GM10847 (cell line): ENCODE measurements around the gene DPYSL5.

ENCODE experiments used
- POLR2A ChIP-seq: IDR thresholded peaks from 2 replicates; pipeline ENCODE4 v1.6.1; 2011; ENCODE audit not compliant: insufficient read length; ENCODE audit errors: extremely low read depth

The DPYSL5 gene

GRCh38 chr2:26838121-26838906 lies 9.6 kb upstream of the DPYSL5 start:
- no peak for TF ChIP-seq POLR2A

GRCh38 chr2:26840937-26841610 lies 6.9 kb upstream of the DPYSL5 start:
- TF ChIP-seq POLR2A = no peak

GRCh38 chr2:26843041-26843440 lies 4.9 kb upstream of the DPYSL5 start:
- TF ChIP-seq POLR2A = no peak

- TF ChIP-seq POLR2A = no peak
Observed at GRCh38 chr2:26845021-26845420, 2.9 kb upstream of the DPYSL5 start.

- no peak for TF ChIP-seq POLR2A
Observed at GRCh38 chr2:26846334-26847306, 1.3 kb upstream of the DPYSL5 start.

- no peak for TF ChIP-seq POLR2A
Observed at GRCh38 chr2:26847307-26847654, 651 bp upstream of the DPYSL5 start.

GRCh38 chr2:26848336-26849055 lies 564 bp downstream of the DPYSL5 start:
- TF ChIP-seq POLR2A = no peak

- no peak for TF ChIP-seq POLR2A
Observed at GRCh38 chr2:26849056-26849999, 1.4 kb downstream of the DPYSL5 start.

- TF ChIP-seq POLR2A = no peak
Observed at GRCh38 chr2:26850000-26850431, 2.1 kb downstream of the DPYSL5 start.

- no peak for TF ChIP-seq POLR2A
Observed at GRCh38 chr2:26850505-26850904, 2.6 kb downstream of the DPYSL5 start.

- TF ChIP-seq POLR2A = no peak
Observed at GRCh38 chr2:26852405-26853306, 4.7 kb downstream of the DPYSL5 start.

- TF ChIP-seq POLR2A = no peak
Observed at GRCh38 chr2:26853751-26854150, 5.8 kb downstream of the DPYSL5 start.
